ENCODE results near the gene EXOSC3.

EXOSC3 gene

DNA sequence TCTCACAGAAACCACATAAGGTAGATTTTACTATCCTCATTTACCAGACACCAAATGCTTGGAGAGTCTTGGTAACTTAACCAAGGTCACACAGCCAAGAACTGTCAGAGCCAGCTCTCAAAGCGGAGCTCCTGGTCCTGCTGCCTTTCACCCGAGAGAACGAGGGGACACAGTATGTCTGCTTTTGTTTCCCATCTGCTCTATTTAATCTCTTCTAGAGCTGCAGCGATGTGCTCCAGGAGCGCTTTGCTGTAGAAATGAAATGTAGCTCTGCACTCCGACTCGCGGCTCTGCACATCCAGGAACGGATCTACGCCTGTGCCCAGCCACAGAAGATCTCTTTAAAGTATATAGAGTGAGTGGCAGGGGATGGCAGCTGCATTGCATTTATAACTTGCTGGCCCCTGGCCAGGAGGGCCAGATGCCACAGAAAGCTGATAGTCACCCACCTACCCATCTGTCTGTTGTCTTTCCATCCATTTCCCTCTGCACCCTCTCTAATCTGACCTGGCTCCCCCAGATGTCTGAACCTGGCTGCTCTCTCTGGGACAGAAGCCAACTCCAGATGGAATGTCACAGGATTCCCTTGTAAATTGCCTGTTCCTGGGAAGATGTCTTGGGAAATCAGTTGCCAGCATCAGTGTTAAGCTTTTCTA is 52.6 kb downstream of the EXOSC3 start:
- no peak for DNase-seq

DNA sequence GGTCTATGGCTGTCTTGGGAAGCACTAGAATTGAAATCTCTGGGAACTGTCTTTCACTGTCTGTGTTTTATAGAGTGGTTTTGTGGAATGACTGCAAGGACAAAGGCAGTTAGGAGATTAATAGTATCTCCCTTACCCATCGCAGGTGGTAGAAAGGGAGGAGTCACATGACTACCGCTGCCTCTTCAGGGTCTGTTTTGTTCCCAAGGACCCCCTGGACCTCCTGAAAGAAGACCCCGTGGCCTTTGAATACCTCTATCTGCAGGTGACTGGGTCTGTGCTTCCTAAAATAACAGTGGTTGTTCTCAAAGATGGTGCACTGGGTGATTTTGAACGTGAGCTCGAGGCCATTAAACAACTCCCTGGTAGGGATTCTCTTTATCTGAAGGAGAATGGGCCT is 54.0 kb downstream of the EXOSC3 start:
- no peak for DNase-seq

DNA sequence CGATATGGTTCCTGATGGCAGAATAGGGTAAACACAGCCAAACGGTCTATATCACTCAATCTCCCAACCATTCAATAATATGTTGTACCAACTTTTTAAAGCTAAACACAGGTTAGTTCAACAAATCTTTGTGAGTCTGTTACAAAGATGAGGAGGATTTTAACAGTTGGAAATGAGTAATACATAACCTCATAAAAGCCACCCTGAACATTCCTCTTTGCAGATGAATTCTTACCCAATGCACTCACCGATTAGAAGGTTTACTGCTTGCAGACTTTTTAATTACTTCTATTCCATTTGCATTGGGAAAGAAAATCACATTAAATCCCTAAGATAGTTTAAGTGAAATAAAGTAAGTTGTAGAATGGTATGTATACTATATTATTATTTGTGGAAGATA is 54.6 kb downstream of the EXOSC3 start:
- no peak for DNase-seq

All from OCI-M1 (cell line).